ENCODE results near the gene TMEM198.

GRCh38 chr2:219571311-219572236 is 27.7 kb downstream of the TMEM198 start, which contains the start of gene OBSL1:
- TF ChIP-seq, protein P1, sequence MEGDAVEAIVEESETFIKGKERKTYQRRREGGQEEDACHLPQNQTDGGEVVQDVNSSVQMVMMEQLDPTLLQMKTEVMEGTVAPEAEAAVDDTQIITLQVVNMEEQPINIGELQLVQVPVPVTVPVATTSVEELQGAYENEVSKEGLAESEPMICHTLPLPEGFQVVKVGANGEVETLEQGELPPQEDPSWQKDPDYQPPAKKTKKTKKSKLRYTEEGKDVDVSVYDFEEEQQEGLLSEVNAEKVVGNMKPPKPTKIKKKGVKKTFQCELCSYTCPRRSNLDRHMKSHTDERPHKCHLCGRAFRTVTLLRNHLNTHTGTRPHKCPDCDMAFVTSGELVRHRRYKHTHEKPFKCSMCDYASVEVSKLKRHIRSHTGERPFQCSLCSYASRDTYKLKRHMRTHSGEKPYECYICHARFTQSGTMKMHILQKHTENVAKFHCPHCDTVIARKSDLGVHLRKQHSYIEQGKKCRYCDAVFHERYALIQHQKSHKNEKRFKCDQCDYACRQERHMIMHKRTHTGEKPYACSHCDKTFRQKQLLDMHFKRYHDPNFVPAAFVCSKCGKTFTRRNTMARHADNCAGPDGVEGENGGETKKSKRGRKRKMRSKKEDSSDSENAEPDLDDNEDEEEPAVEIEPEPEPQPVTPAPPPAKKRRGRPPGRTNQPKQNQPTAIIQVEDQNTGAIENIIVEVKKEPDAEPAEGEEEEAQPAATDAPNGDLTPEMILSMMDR (conservative IDR thresholded peaks at IDR 0.05; ENCODE audit: low read depth, low read length): no peak
- TF ChIP-seq POLR2A (IDR thresholded peaks at IDR 0.05; ENCODE audit: low read depth, low read length) (no peak), RFX5 (IDR thresholded peaks at IDR 0.05; ENCODE audit: low read depth, low read length) (no peak), RAD21 (IDR thresholded peaks at IDR 0.05; ENCODE audit: low read length) (no peak), CHD1 (IDR thresholded peaks at IDR 0.05; ENCODE audit: low read depth, low read length) (no peak), BHLHE40 (IDR thresholded peaks at IDR 0.05; ENCODE audit: low read depth, low read length) (no peak), RCOR1 (IDR thresholded peaks at IDR 0.05; ENCODE audit: insufficient replicate concordance, low read length) (no peak)
- TF ChIP-seq, protein P2, sequence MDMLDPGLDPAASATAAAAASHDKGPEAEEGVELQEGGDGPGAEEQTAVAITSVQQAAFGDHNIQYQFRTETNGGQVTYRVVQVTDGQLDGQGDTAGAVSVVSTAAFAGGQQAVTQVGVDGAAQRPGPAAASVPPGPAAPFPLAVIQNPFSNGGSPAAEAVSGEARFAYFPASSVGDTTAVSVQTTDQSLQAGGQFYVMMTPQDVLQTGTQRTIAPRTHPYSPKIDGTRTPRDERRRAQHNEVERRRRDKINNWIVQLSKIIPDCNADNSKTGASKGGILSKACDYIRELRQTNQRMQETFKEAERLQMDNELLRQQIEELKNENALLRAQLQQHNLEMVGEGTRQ (IDR thresholded peaks at IDR 0.05; ENCODE audit: low read depth, low read length): no peak

Measured in IMR-90 (cell line).